HCT116 (cell line): ENCODE results near the gene ATRAID. TPM values are rescaled to one million over a fixed set of nuclear protein-coding genes. Genes with fewer than 3 reads are reported as not detected.
"Not testable (repeated sequence)": the region's sequence is repeated elsewhere in the genome, so short reads cannot be mapped to it uniquely, and the experiment has no call there.

Experiments used
- ATAC-seq: fragments of 200-7000 bp; cut with Tn5 transposase; 2 replicates; pipeline ENCODE4 v1.9.1; 2020; ENCODE audit warnings: mild to moderate bottlenecking, moderate library complexity
- BruUV-seq: library from RNA; stranded (reverse); fragments of 400-500 nt; replicated peaks from 2 replicates; lab custom pipeline; 2021; lab: Mats Ljungman, UMichigan
- CTCF ChIA-PET: fragments of 300-600 bp; sonication (Branson Sonifier 250); formaldehyde crosslinking; loops from one replicate; lab custom pipeline; 2021; ENCODE audit warnings: antibody characterized with exemption; lab: Charles Lee
- POLR2A ChIA-PET: fragments of 300-600, 350-600 bp; sonication (Branson Sonifier 250); formaldehyde crosslinking; loops from one replicate; lab custom pipeline; 2021; ENCODE audit warnings: antibody characterized with exemption; lab: Charles Lee
- RAD21 ChIA-PET, 2 experiments: fragments of 300-600 bp; sonication (Branson Sonifier 250); formaldehyde crosslinking; loops; one replicate each; lab custom pipeline; 2023; ENCODE audit warnings: low total read pairs in 2 of 2; ENCODE audit not compliant: uncharacterized antibody in 2 of 2, unreplicated experiment in 2 of 2, low non-redundant PET in 1 of 2; lab: Charles Lee
- DNase-seq: peaks from one replicate; pipeline ENCODE4 v3.0.0-alpha.2; 2010; ENCODE audit warnings: low read depth, low spot score
- H2AFZ ChIP-seq: fragments of 200-600 bp; shearing (Covaris generic), sonication (generic); 2 replicates; pipeline ENCODE4 v1.6.1; 2017; ENCODE audit warnings: low read depth, mixed run types, mixed read lengths, antibody characterized with exemption, low read length; ENCODE audit not compliant: poor library complexity, severe bottlenecking
- H3K27ac ChIP-seq: 2 replicates; pipeline ENCODE4 v1.5.1; 2012; ENCODE audit warnings: low read depth, low read length
- H3K27me3 ChIP-seq: fragments of 200-600 bp; sonication (generic); 2 replicates; pipeline ENCODE4 v1.6.1; 2016; ENCODE audit warnings: mixed run types, low read length, mixed read lengths; ENCODE audit not compliant: insufficient read depth
- H3K36me3 ChIP-seq, 2 experiments: fragments of 200-500 bp in 1 of 2; fragments of 200-600 bp in 1 of 2; sonication (Bioruptor generic) in 1 of 2; sonication (generic) in 1 of 2; 2 replicates each; pipeline versions ENCODE4 v1.5.1 to v1.6.1; 2014 to 2016; ENCODE audit warnings: low read length in 2 of 2, inconsistent platforms in 1 of 2, mixed read lengths in 1 of 2, mixed run types in 1 of 2; ENCODE audit not compliant: insufficient read depth in 2 of 2, control insufficient read depth in 1 of 2
- H3K4me1 ChIP-seq, 2 experiments: fragments of 200-600 bp in 1 of 2; sonication (generic) in 1 of 2; 2 replicates each; pipeline versions ENCODE4 v1.5.1 to v1.6.1; 2012 to 2017; ENCODE audit warnings: low read length in 2 of 2, inconsistent platforms in 1 of 2, mild to moderate bottlenecking in 1 of 2, mixed read lengths in 1 of 2, mixed run types in 1 of 2, moderate library complexity in 1 of 2; ENCODE audit not compliant: insufficient read depth in 2 of 2, control insufficient read depth in 1 of 2
- H3K4me2 ChIP-seq: fragments of 200-600 bp; sonication (generic); 2 replicates; pipeline ENCODE4 v1.6.1; 2017; ENCODE audit warnings: mixed run types, low read length, mixed read lengths
- H3K4me3 ChIP-seq, 2 experiments: fragments of 200-600 bp in 1 of 2; sonication (generic) in 1 of 2; replicated peaks in 1 of 2; 2 replicates each; pipeline ENCODE4 v1.5.1; 2011 to 2016; ENCODE audit warnings: low read length in 2 of 2, control low read depth in 1 of 2, low read depth in 1 of 2, mild to moderate bottlenecking in 1 of 2, mixed read lengths in 1 of 2, mixed run types in 1 of 2
- H3K79me2 ChIP-seq: fragments of 200-600 bp; sonication (generic); 2 replicates; pipeline ENCODE4 v1.6.1; 2017; ENCODE audit warnings: mild to moderate bottlenecking, mixed run types, low read length, moderate library complexity, mixed read lengths; ENCODE audit not compliant: insufficient read depth
- H3K9ac ChIP-seq: fragments of 200-600 bp; sonication (generic); 2 replicates; pipeline ENCODE4 v1.6.1; 2016; ENCODE audit warnings: low read length, mixed read lengths
- H3K9me2 ChIP-seq: fragments of 200-600 bp; sonication (generic), shearing (Covaris generic); 2 replicates; pipeline ENCODE4 v1.6.1; 2017; ENCODE audit warnings: mixed run types, mild to moderate bottlenecking, moderate library complexity; ENCODE audit not compliant: insufficient read depth
- H3K9me3 ChIP-seq, 2 experiments: fragments of 200-500 bp in 1 of 2; fragments of 200-600 bp in 1 of 2; sonication (Bioruptor generic) in 1 of 2; sonication (generic) in 1 of 2; 2 replicates each; pipeline ENCODE4 v1.6.1; 2014 to 2017; ENCODE audit warnings: low read length in 2 of 2, mixed read lengths in 2 of 2, inconsistent platforms in 1 of 2, low read depth in 1 of 2, mild to moderate bottlenecking in 1 of 2, mixed run types in 1 of 2, moderate library complexity in 1 of 2; ENCODE audit not compliant: control insufficient read depth in 1 of 2, insufficient read depth in 1 of 2
- H4K20me1 ChIP-seq: fragments of 200-600 bp; sonication (generic), shearing (Covaris generic); 2 replicates; pipeline ENCODE4 v1.6.1; 2017; ENCODE audit warnings: mixed run types, mild to moderate bottlenecking, moderate library complexity; ENCODE audit not compliant: insufficient read depth
- CBX3 ChIP-seq: IDR thresholded peaks from 2 replicates; pipeline ENCODE4 v1.6.1; 2012; ENCODE audit warnings: low read depth
- CTCF ChIP-seq, 3 experiments: fragments of 200-600 bp in 1 of 3; sonication (generic) in 1 of 3; IDR thresholded peaks in 2 of 3; conservative IDR thresholded peaks in 1 of 3; 2 replicates each; pipeline ENCODE4 v1.5.1; 2012 to 2017; ENCODE audit warnings: low read depth in 2 of 3, low read length in 2 of 3, antibody characterized with exemption in 1 of 3, borderline replicate concordance in 1 of 3, control low read depth in 1 of 3, mild to moderate bottlenecking in 1 of 3, mixed read lengths in 1 of 3, mixed run types in 1 of 3, moderate library complexity in 1 of 3; ENCODE audit not compliant: insufficient read depth in 1 of 3
- EZH2 ChIP-seq: fragments of 200-600 bp; sonication (generic); IDR thresholded peaks from 2 replicates; pipeline ENCODE4 v1.6.1; 2017; ENCODE audit warnings: antibody characterized with exemption, mixed run types
- JUND ChIP-seq: IDR thresholded peaks from 2 replicates; pipeline ENCODE4 v1.6.1; 2012
- MAX ChIP-seq: IDR thresholded peaks from 2 replicates; pipeline ENCODE4 v1.6.1; 2012
- RAD21 ChIP-seq: IDR thresholded peaks from 2 replicates; pipeline ENCODE4 v1.6.1; 2012; ENCODE audit warnings: low read depth, mild to moderate bottlenecking
- REST ChIP-seq: IDR thresholded peaks from 2 replicates; pipeline ENCODE4 v1.6.1; 2012; ENCODE audit warnings: low read depth
- SIN3A ChIP-seq: IDR thresholded peaks from 2 replicates; pipeline ENCODE4 v1.6.1; 2012; ENCODE audit warnings: low read depth
- TCF7L2 ChIP-seq: IDR thresholded peaks from 2 replicates; pipeline ENCODE4 v1.7.0; 2011; ENCODE audit warnings: borderline replicate concordance, inconsistent platforms; ENCODE audit not compliant: insufficient read depth, insufficient read length; ENCODE audit errors: extremely low read depth
- YY1 ChIP-seq: IDR thresholded peaks from 2 replicates; pipeline ENCODE4 v1.6.1; 2011; ENCODE audit warnings: low read length, low read depth, moderate library complexity, mild to moderate bottlenecking; ENCODE audit not compliant: insufficient replicate concordance; ENCODE audit errors: extremely low read depth
- ZNF274 ChIP-seq: fragments of 200-500 bp; sonication (Bioruptor generic); IDR thresholded peaks from 2 replicates; pipeline ENCODE4 v1.6.1; 2014; ENCODE audit warnings: mild to moderate bottlenecking, low read depth, low read length, inconsistent platforms
- intact Hi-C: fragments of 100-400 bp; cut with micrococcal nuclease; formaldehyde crosslinking; loops from 2 replicates; pipeline ENCODE4 v1.10.0; 2022
- total RNA-seq: library from RNA; stranded (reverse); gene quantifications from one replicate; pipeline ENCODE4 v1.2.1, GENCODE V29; 2021; ENCODE audit not compliant: unreplicated experiment

Gene ATRAID
- total RNA-seq, 1 experiment from 2014 or later = 93.6 TPM

- H3K9me3 ChIP-seq, H2AFZ ChIP-seq, intact Hi-C loops, BruUV-seq, H3K27ac ChIP-seq, H4K20me1 ChIP-seq, H3K4me1 ChIP-seq, H3K79me2 ChIP-seq, ATAC-seq, H3K36me3 ChIP-seq, RAD21 ChIA-PET, H3K4me2 ChIP-seq, DNase-seq, H3K4me3 ChIP-seq, H3K9ac ChIP-seq, H3K9me2 ChIP-seq: not testable (repeated sequence)
- H3K27me3 ChIP-seq = peaks cover 16% of the 10 kb centered on the region; the same call in 1 of the 2 replicates
- ChIA-PET POLR2A (interaction anchor here (1.3 kb wide), 1 partner anchor 22 kb away, joined by 4 read pairs; no protein-coding TSS in a partner anchor), CTCF (interaction anchor here (1.0 kb wide), 1 partner anchor 15 kb away, joined by 3 read pairs; no protein-coding TSS in a partner anchor)
Observed at GRCh38 chr2:27175781-27176180, 36.1 kb upstream of the ATRAID start.

- Histone ChIP-seq H3K4me3 (no peak overlapping the region), H3K4me2 (no peak overlapping the region), H3K9me3 (no peaks in the 10 kb centered on the region), H3K79me2 (no peaks in the 10 kb centered on the region), H3K9ac (no peak overlapping the region), H3K27ac (no peak overlapping the region), H3K27me3 (peaks cover 16% of the 10 kb centered on the region; the same call in 1 of the 2 replicates), H3K36me3 (no peaks in the 10 kb centered on the region), H4K20me1 (no peaks in the 10 kb centered on the region), H2AFZ (no peak overlapping the region), H3K4me1 (no peaks in the 10 kb centered on the region), H3K9me2 (no peaks in the 10 kb centered on the region)
- no TSS peak for BruUV-seq
- ChIA-PET CTCF (no interaction called here), RAD21 (no interaction called here), POLR2A (no interaction called here)
- no peak for DNase-seq
- intact Hi-C loops = no loop called here
- no peak for ATAC-seq
- TF ChIP-seq CBX3 (no peak), EZH2 (no peak), REST (no peak), RAD21 (no peak), SIN3A (no peak), MAX (no peak), JUND (no peak), CTCF (IDR thresholded peaks at IDR 0.05 in 2 of 3, conservative IDR thresholded peaks at IDR 0.05 in 1 of 3; ENCODE audit: borderline replicate concordance in 1 of 3, insufficient read depth in 1 of 3, low read depth in 2 of 3, low read length in 2 of 3) (no peak), YY1 (no peak), TCF7L2 (no peak), ZNF274 (no peak)
Observed at GRCh38 chr2:27177441-27178351, 34.1 kb upstream of the ATRAID start.
